Duodenal mucosa (tissue), 2 donors: ENCODE data around the gene TARP.
"Not testable (repeated sequence)": the region's sequence is repeated elsewhere in the genome, so short reads cannot be mapped to it uniquely, and the experiment has no call there.

ENCODE experiments used
- H3K27ac ChIP-seq: one replicate; pipeline ENCODE4 v1.7.0; 2013; ENCODE audit warnings: low read depth, low read length
- H3K27me3 ChIP-seq, 2 donors: one replicate each; pipeline ENCODE4 v1.7.0; 2013; ENCODE audit warnings: low read length in 2 of 2, control low read depth in 1 of 2; ENCODE audit not compliant: insufficient read depth in 2 of 2, control insufficient read depth in 1 of 2
- H3K36me3 ChIP-seq, 2 donors: one replicate each; pipeline ENCODE4 v1.7.0; 2013; ENCODE audit warnings: low read length in 2 of 2, control low read depth in 1 of 2; ENCODE audit not compliant: insufficient read depth in 2 of 2, control insufficient read depth in 1 of 2
- H3K4me1 ChIP-seq, 2 donors: one replicate each; pipeline ENCODE4 v1.7.0; 2013; ENCODE audit warnings: low read length in 2 of 2, control low read depth in 1 of 2; ENCODE audit not compliant: insufficient read depth in 2 of 2, control insufficient read depth in 1 of 2
- H3K4me3 ChIP-seq, 2 donors: one replicate each; pipeline ENCODE4 v1.7.0; 2013; ENCODE audit warnings: low read length in 2 of 2, low read depth in 1 of 2
- H3K9ac ChIP-seq, 2 donors: one replicate each; pipeline ENCODE4 v1.7.0; 2013; ENCODE audit warnings: low read length in 2 of 2, low read depth in 1 of 2
- H3K9me3 ChIP-seq, 2 donors: one replicate each; pipeline ENCODE4 v1.7.0; 2013; ENCODE audit warnings: low read length in 2 of 2, control low read depth in 1 of 2; ENCODE audit not compliant: control insufficient read depth in 1 of 2

Gene TARP

GRCh38 chr7:38283107-38283506, 9.7 kb upstream of the TARP start:
- Histone ChIP-seq H3K36me3 (no peaks in the 10 kb centered on the region), H3K9ac (no peak overlapping the region), H3K4me3 (no peak overlapping the region), H3K4me1 (no peaks in the 10 kb centered on the region), H3K27ac (no peak overlapping the region), H3K27me3 (no peaks in the 10 kb centered on the region), H3K9me3 (no peaks in the 10 kb centered on the region)

- Histone ChIP-seq H3K36me3 (no peaks in the 10 kb centered on the region), H3K27me3 (no peaks in the 10 kb centered on the region), H3K9ac (no peak overlapping the region), H3K9me3 (no peaks in the 10 kb centered on the region), H3K27ac (no peak overlapping the region), H3K4me1 (no peaks in the 10 kb centered on the region), H3K4me3 (no peak overlapping the region)
Observed at GRCh38 chr7:38282081-38282480, 8.6 kb upstream of the TARP start.

DNA sequence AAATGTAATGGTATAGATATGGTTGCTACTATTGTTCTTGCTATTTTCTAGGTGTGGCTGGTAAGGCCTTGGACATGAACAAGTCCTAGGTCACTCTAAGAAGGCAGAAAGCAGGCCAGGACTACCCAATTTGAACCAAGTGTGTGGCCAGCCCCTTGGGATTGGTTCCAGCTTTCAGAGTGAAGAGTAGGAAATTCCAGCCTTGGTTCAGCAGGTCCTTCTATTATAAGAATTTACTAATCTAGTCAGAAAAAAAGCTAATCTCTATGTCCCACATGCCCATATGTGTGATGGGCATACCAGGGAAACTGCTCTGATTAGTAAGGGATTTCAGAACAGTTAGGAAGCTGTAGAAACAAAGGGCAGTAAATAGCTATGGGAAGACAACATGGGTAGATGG, 7.8 kb upstream of the TARP start:
- no peaks in the 10 kb centered on the region for H3K36me3 ChIP-seq
- H3K4me3 ChIP-seq, result no peak overlapping the region
- no peak overlapping the region for H3K27ac ChIP-seq
- no peak overlapping the region for H3K9ac ChIP-seq
- no peaks in the 10 kb centered on the region for H3K9me3 ChIP-seq
- H3K4me1 ChIP-seq, result no peaks in the 10 kb centered on the region
- H3K27me3 ChIP-seq, result no peaks in the 10 kb centered on the region

DNA sequence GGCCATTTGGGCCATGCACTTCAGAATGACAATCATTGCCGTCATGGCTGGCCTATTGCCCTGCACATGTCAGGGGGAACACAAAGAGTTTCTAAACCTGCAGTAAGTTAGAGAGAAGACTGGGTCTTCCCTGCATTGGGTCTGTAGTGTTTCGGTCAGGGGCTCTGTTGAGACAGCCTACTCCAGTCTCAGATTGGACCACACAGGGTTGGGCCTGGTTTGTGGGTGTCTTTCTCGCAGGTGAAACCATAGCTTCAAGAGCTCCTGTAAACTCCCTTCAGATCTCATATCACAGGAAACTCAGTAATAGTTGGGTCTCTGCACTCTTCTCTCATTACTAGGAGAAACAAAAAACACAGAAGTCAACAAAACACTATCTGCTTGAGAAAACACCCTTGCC, 7.3 kb upstream of the TARP start:
- Histone ChIP-seq H3K9ac (no peak overlapping the region), H3K36me3 (no peaks in the 10 kb centered on the region), H3K27ac (no peak overlapping the region), H3K27me3 (no peaks in the 10 kb centered on the region), H3K9me3 (no peaks in the 10 kb centered on the region), H3K4me1 (no peaks in the 10 kb centered on the region), H3K4me3 (no peak overlapping the region)

- no peak overlapping the region for H3K9ac ChIP-seq
- no peak overlapping the region for H3K4me3 ChIP-seq
- H3K9me3 ChIP-seq, result no peaks in the 10 kb centered on the region
- H3K4me1 ChIP-seq, result no peaks in the 10 kb centered on the region
- H3K36me3 ChIP-seq, result no peaks in the 10 kb centered on the region
- no peaks in the 10 kb centered on the region for H3K27me3 ChIP-seq
- H3K27ac ChIP-seq, result no peak overlapping the region
Observed at GRCh38 chr7:38280000-38280399, 6.6 kb upstream of the TARP start.

GRCh38 chr7:38276096-38276877, 2.9 kb upstream of the TARP start:
- Histone ChIP-seq H3K4me1 (no peaks in the 10 kb centered on the region), H3K4me3 (no peak overlapping the region), H3K36me3 (no peaks in the 10 kb centered on the region), H3K27ac (no peak overlapping the region), H3K9ac (no peak overlapping the region), H3K9me3 (no peaks in the 10 kb centered on the region), H3K27me3 (no peaks in the 10 kb centered on the region)

DNA sequence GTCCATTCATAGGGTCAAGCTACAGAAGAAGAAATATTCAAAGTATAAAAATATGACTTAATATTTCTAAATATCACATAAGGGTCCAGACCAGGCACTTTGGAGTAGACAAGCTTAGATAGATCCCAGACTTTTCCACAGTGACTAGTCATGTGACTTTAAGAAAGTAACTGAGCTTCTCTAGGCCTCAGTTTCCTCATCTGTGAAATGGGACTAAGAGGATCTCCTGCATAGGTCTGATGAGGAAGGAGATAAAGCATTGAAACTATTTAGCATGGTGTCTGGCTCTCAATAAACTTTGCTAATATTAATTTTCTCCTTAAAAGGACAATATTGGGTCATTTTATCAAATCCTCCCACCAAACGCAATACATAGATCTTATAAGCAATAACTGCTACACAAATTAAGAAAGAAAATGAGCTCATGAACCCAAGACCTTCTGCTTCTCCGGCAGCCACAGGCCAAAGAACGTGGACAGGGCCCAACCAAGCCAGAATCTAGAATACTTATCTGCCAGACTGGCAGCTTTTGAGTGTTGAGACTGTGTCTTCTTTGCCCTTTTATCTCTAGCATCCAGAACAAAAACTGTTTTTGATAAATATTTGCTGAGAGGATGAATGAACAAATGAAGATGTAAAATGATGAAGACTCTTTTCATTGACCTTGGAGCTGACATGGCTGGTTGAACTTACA, 1.6 kb upstream of the TARP start:
- Histone ChIP-seq H3K4me1 (no peaks in the 10 kb centered on the region), H3K9me3 (no peaks in the 10 kb centered on the region), H3K4me3 (no peak overlapping the region), H3K27me3 (no peaks in the 10 kb centered on the region), H3K27ac (no peak overlapping the region), H3K9ac (no peak overlapping the region), H3K36me3 (no peaks in the 10 kb centered on the region)

DNA sequence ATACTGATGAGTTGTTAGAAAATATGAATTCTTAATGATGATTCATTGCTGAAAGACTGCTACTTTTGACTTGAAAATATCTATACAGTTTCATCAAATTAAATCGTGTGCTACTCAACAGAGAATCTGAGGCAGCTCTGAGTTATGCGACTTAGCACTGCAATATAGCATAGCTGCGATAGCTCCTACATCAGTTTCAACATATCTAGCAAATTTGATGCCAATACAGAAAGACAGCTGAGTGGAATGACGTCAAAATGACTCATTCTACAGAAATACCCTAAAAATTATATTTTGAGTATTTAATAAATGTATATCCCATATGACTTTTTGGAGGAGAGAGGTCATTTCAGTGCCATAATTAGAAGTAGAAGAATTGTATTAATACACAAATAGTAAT, 1.1 kb upstream of the TARP start:
- H3K27me3 ChIP-seq, result no peaks in the 10 kb centered on the region
- no peak overlapping the region for H3K4me3 ChIP-seq
- no peak overlapping the region for H3K27ac ChIP-seq
- H3K4me1 ChIP-seq, result no peaks in the 10 kb centered on the region
- no peak overlapping the region for H3K9ac ChIP-seq
- H3K9me3 ChIP-seq, result no peaks in the 10 kb centered on the region
- no peaks in the 10 kb centered on the region for H3K36me3 ChIP-seq

GRCh38 chr7:38270405-38270804, 3.0 kb downstream of the TARP start:
- H3K9ac ChIP-seq, H3K9me3 ChIP-seq, H3K4me1 ChIP-seq, H3K4me3 ChIP-seq, H3K27ac ChIP-seq, H3K27me3 ChIP-seq, H3K36me3 ChIP-seq: not testable (repeated sequence)

DNA sequence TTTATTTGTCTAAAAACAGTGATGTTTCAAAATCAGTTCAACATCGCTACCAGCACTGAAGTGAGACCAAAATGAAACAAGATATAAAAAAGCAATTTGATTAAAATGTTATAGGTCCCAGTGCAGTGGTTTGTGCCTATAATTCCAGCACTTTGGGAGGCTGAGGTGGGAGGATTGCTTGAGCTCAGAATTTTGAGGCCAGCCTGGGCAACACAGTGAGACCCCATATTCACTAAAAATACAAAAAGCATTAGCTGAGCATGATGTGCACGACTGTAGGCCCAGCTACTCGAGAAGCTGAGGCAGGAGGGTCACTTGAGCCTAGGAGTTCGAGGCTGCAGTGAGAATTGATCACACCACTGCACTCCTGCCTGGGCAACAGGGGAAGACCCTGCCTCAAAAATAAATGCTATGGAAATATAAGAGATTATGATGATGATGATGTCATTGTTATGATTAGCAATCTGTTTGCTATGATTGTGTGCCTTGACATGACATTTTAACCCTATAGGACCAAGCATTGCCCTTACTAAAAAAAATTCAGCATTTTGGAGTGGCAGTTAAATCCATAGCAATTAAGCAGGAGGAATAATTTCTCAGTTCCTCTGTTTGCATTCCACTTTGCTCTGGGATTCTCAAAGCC, 3.6 kb downstream of the TARP start:
- H3K27me3 ChIP-seq, H3K9ac ChIP-seq, H3K4me3 ChIP-seq, H3K9me3 ChIP-seq, H3K4me1 ChIP-seq, H3K27ac ChIP-seq, H3K36me3 ChIP-seq: not testable (repeated sequence)
